Measurements from ENCODE around the gene NOXA1. TPM values are rescaled to one million over a fixed set of nuclear protein-coding genes. Genes with fewer than 3 reads are reported as not detected.

Gene NOXA1
- total RNA-seq, 5 donors from 2014 or later (not counting 1 experiment from before 2014, with no cell fraction given), result 6.4 to 11.7 (median 8.1) TPM

DNA sequence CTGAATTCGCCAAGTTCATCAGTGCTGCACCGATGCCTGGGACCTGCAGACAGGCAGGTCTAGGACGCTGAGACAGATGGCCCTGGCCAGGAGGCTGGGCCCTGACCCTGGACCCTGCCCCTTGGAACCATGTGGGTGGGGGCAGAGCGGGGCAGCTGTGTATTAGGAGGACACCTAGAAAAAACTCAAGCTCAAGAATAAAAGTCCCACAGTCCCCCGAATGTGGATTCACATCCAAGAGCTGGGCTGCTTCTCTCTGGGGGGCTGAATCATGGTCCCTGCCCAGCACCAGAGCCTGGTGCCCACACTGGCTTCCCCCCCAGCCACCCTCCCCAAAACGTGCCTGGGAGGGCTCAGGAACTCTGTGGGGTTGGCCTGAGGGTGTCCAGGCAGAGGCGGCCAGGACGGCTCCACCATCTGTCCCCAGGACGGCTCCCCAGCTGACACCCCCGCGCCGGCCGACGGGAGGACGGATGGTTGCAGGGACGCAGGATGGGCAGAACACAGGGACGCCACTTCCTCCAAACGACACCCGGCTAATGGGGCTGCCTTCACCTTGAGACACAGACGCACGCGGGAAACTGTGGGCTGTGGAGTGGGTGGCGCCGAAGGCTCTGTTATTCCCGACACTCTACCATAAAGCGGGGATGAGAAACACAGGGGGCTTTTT lies 35.2 kb upstream of the NOXA1 start:
- Mint-ChIP-seq H3K36me3 (peaks cover 8% of the 10 kb centered on the region), H3K4me3 (peak overlapping the region in 1 of 3 donors; percentile 70), H3K4me1 (peaks cover 14 to 23% (median 16%) of the 10 kb centered on the region in 3 donors), H3K27ac (peak overlapping the region; percentile 96), H3K9me3 (no peaks in the 10 kb centered on the region), H3K27me3 (no peaks in the 10 kb centered on the region)
- DNase-seq, result no peak
- Histone ChIP-seq H3K27ac (ENCODE audit: low read length) (peak overlapping the region; percentile 48), H3K9me3 (no peaks in the 10 kb centered on the region), H3K36me3 (ENCODE audit: control insufficient read depth in 2 of 2, extremely low read depth in 1 of 2, insufficient read depth in 1 of 2, low read length in 1 of 2) (no peaks in the 10 kb centered on the region), H3K27me3 (replicated peaks in 1 of 2; ENCODE audit: control insufficient read depth in 2 of 2, extremely low read depth in 1 of 2, insufficient read depth in 2 of 2, low read length in 1 of 2) (no peaks in the 10 kb centered on the region), H3K4me1 (ENCODE audit: control insufficient read depth in 1 of 2, extremely low read depth in 1 of 2, insufficient read depth in 2 of 2, low read length in 2 of 2) (peaks cover 0 to 29% of the 10 kb centered on the region in 2 experiments), H3K4me3 (ENCODE audit: control insufficient read depth in 1 of 2, extremely low read depth in 1 of 2, low read length in 1 of 2) (no peak overlapping the region)
- CTCF ChIA-PET, result no interaction called here
- WGBS (ENCODE audit: insufficient coverage), result 92% methylated on average over 22 of the region's 26 CpGs
- POLR2A ChIA-PET, result no interaction called here
- ATAC-seq (replicated peaks in 1 of 4), result peak in 2 of 4 experiments; percentile 13 to 20

DNA sequence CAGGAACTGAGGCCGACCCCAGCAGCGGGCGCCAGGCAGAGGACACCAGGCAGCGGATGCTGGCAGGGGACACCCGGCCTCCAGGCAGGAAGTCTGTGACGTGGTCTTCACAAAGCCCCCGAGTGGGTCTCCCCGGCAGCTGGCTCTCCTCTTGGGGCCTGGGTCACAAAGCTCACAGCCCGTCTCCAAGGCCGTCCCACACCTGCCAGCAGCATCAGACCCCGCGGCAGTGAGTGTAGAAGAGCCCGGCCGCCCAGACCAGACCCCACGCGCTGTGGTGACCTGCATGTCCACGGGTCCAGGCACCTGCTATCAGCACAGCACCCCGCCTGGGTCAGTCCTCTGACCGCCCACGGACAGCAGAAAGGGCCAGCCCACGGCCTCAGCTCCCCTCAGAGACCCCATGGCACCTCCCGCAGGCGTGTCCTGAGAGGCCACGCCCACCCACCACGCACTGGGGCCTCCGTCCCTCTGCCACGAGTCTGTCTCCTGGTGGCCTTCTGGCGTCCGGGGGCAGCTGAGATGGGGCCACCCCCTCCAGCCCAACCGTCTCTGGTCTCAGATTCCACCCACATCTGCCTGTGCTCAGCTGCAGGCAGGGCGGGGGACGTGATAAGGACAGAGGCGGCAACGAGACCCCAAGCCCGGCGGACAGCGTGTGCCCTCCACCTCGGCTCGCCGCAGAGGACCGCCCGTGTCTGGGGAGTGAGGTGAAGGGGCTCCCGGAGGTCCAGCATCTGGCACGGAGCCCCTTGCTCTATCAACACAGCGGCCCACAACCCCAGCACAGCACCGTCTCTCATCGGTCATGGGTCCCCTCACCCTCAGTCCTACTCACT lies 34.4 kb upstream of the NOXA1 start:
- H3K36me3 Mint-ChIP-seq, result peaks cover 8% of the 10 kb centered on the region
- POLR2A ChIA-PET, result no interaction called here
- H3K4me1 Mint-ChIP-seq, result peaks cover 14 to 23% (median 16%) of the 10 kb centered on the region in 3 donors
- CTCF ChIA-PET, result no interaction called here
- no peaks in the 10 kb centered on the region for H3K9me3 Mint-ChIP-seq
- Histone ChIP-seq H3K27me3 (replicated peaks in 1 of 2; ENCODE audit: control insufficient read depth in 2 of 2, extremely low read depth in 1 of 2, insufficient read depth in 2 of 2, low read length in 1 of 2) (no peaks in the 10 kb centered on the region), H3K9me3 (no peaks in the 10 kb centered on the region), H3K4me3 (ENCODE audit: control insufficient read depth in 1 of 2, extremely low read depth in 1 of 2, low read length in 1 of 2) (no peak overlapping the region), H3K27ac (ENCODE audit: low read length) (no peak overlapping the region), H3K36me3 (ENCODE audit: control insufficient read depth in 2 of 2, extremely low read depth in 1 of 2, insufficient read depth in 1 of 2, low read length in 1 of 2) (no peaks in the 10 kb centered on the region), H3K4me1 (ENCODE audit: control insufficient read depth in 1 of 2, extremely low read depth in 1 of 2, insufficient read depth in 2 of 2, low read length in 2 of 2) (peaks cover 0 to 29% of the 10 kb centered on the region in 2 experiments)
- 90% methylated on average over 30 of the region's 47 CpGs for WGBS (ENCODE audit: insufficient coverage)
- DNase-seq, result no peak
- H3K4me3 Mint-ChIP-seq, result peak overlapping the region in 1 of 3 donors; percentile 70
- ATAC-seq (replicated peaks in 1 of 4), result no peak
- H3K27ac Mint-ChIP-seq, result peak overlapping the region; percentile 96
- no peaks in the 10 kb centered on the region for H3K27me3 Mint-ChIP-seq

DNA sequence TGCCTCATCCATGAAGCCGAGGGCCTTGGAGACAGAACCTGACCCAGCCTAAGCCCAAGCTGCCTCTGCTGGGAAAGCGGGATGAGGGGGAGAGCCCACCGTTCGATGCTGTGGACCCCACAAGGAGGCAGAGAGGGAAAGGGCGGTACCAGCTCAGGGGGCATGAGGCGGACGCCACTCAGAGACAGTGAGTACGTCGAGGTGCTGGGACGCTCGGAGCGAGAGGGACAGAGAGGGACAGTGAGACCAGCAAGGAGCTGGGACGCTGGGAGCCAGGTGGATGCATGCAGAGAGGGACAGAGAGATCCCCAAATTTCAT lies 33.8 kb upstream of the NOXA1 start:
- Histone ChIP-seq H3K9me3 (no peaks in the 10 kb centered on the region), H3K27me3 (replicated peaks in 1 of 2; ENCODE audit: control insufficient read depth in 2 of 2, extremely low read depth in 1 of 2, insufficient read depth in 2 of 2, low read length in 1 of 2) (no peaks in the 10 kb centered on the region), H3K36me3 (ENCODE audit: control insufficient read depth in 2 of 2, extremely low read depth in 1 of 2, insufficient read depth in 1 of 2, low read length in 1 of 2) (no peaks in the 10 kb centered on the region), H3K4me3 (ENCODE audit: control insufficient read depth in 1 of 2, extremely low read depth in 1 of 2, low read length in 1 of 2) (no peak overlapping the region), H3K4me1 (ENCODE audit: control insufficient read depth in 1 of 2, extremely low read depth in 1 of 2, insufficient read depth in 2 of 2, low read length in 2 of 2) (peaks cover 0 to 29% of the 10 kb centered on the region in 2 experiments), H3K27ac (ENCODE audit: low read length) (no peak overlapping the region)
- POLR2A ChIA-PET, result no interaction called here
- Mint-ChIP-seq H3K4me1 (peaks cover 14 to 23% (median 16%) of the 10 kb centered on the region in 3 donors), H3K27ac (peak overlapping the region; percentile 69), H3K36me3 (peaks cover 6% of the 10 kb centered on the region), H3K9me3 (no peaks in the 10 kb centered on the region), H3K4me3 (no peak overlapping the region), H3K27me3 (no peaks in the 10 kb centered on the region)
- DNase-seq, result no peak
- no peak for ATAC-seq (replicated peaks in 1 of 4)
- WGBS (ENCODE audit: insufficient coverage), result 91% methylated on average over 12 of the region's 13 CpGs
- CTCF ChIA-PET, result no interaction called here

DNA sequence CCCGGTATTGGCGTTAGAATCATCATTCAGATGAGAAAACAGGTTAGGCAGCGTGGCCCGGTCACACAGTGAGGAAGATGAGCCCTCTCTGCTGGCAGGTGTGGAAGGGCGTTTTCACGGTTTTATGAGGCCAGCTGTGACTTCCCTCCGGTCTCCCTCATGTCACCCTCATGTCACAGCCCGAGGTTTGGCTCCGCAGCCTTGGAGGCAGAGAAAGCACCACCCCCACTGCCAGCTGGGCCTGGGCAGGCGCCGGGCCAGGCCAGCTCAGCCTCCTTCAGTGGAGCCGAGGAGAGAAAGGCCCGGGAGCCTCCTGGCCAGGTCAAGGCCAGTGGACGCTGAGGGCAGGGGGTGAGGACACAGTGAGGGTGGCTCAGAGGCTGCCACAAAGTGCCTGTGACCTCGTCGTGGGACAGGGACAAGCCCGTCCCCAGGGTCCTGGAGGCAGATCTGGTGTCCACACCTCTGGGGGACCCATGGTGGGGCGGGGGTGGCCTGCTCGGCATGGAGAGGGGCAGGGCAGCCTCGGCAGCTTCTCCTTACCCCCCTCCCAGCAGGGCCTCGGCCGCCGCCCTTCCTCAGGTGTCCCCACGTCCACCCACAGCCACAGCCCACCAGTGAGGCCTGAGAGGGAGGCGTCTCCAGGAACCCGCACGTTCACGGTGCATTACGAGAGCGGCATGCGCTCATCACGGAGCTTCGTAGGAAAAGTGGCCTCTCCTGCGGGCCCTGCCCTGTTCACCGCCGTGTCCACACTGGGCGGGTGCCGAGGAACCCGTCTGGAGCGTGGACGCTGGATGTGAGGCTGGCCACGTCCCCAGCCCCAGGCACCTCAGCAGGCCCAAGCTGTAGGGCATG lies 32.4 kb upstream of the NOXA1 start:
- Mint-ChIP-seq H3K36me3 (peaks cover 5% of the 10 kb centered on the region), H3K27me3 (no peaks in the 10 kb centered on the region), H3K4me1 (peaks cover 14 to 22% (median 14%) of the 10 kb centered on the region in 3 donors), H3K4me3 (no peak overlapping the region), H3K9me3 (no peaks in the 10 kb centered on the region), H3K27ac (peak overlapping the region in 1 of 2 donors; percentile 56)
- Histone ChIP-seq H3K27me3 (replicated peaks in 1 of 2; ENCODE audit: control insufficient read depth in 2 of 2, extremely low read depth in 1 of 2, insufficient read depth in 2 of 2, low read length in 1 of 2) (no peaks in the 10 kb centered on the region), H3K4me3 (ENCODE audit: control insufficient read depth in 1 of 2, extremely low read depth in 1 of 2, low read length in 1 of 2) (no peak overlapping the region), H3K27ac (ENCODE audit: low read length) (no peak overlapping the region), H3K36me3 (ENCODE audit: control insufficient read depth in 2 of 2, extremely low read depth in 1 of 2, insufficient read depth in 1 of 2, low read length in 1 of 2) (no peaks in the 10 kb centered on the region), H3K4me1 (ENCODE audit: control insufficient read depth in 1 of 2, extremely low read depth in 1 of 2, insufficient read depth in 2 of 2, low read length in 2 of 2) (peaks cover 0 to 29% of the 10 kb centered on the region in 2 experiments), H3K9me3 (no peaks in the 10 kb centered on the region)
- ChIA-PET POLR2A (no interaction called here), CTCF (no interaction called here)
- no peak for DNase-seq
- WGBS (ENCODE audit: insufficient coverage), result 80% methylated on average over 32 of the region's 42 CpGs
- no peak for ATAC-seq (replicated peaks in 1 of 4)

DNA sequence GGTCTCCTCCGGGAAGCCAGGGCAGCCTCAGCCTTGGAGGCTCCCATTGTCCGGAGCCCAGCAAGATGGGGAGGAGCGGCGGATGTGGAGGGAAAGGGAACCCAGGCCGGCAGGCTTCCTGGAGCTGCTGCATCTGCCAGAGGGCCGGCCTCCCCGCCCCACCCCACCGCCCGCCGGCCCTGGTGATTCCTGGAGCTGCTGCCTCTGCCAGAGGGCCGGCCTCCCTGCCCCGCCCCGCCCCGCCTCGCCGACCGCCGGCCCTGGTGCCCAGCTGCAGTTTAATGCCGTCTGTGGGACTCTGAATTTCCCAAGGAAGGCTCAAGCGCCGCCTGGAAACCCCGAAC lies 31.8 kb upstream of the NOXA1 start:
- H3K27me3 Mint-ChIP-seq, result no peaks in the 10 kb centered on the region
- H3K4me3 ChIP-seq (ENCODE audit: control insufficient read depth in 1 of 2, extremely low read depth in 1 of 2, low read length in 1 of 2), result no peak overlapping the region
- no peaks in the 10 kb centered on the region for H3K36me3 ChIP-seq (ENCODE audit: control insufficient read depth in 2 of 2, extremely low read depth in 1 of 2, insufficient read depth in 1 of 2, low read length in 1 of 2)
- no peak overlapping the region for H3K4me3 Mint-ChIP-seq
- H3K4me1 Mint-ChIP-seq, result peaks cover 11 to 18% (median 11%) of the 10 kb centered on the region in 3 donors
- no peak for DNase-seq
- ChIA-PET CTCF (no interaction called here), POLR2A (no interaction called here)
- peaks cover 5% of the 10 kb centered on the region for H3K36me3 Mint-ChIP-seq
- WGBS (ENCODE audit: insufficient coverage), result 92% methylated on average over 17 of the region's 22 CpGs
- H3K9me3 ChIP-seq, result no peaks in the 10 kb centered on the region
- H3K9me3 Mint-ChIP-seq, result no peaks in the 10 kb centered on the region
- ATAC-seq (replicated peaks in 1 of 4), result no peak
- H3K27me3 ChIP-seq (replicated peaks in 1 of 2; ENCODE audit: control insufficient read depth in 2 of 2, extremely low read depth in 1 of 2, insufficient read depth in 2 of 2, low read length in 1 of 2), result no peaks in the 10 kb centered on the region
- H3K4me1 ChIP-seq (ENCODE audit: control insufficient read depth in 1 of 2, extremely low read depth in 1 of 2, insufficient read depth in 2 of 2, low read length in 2 of 2), result peaks cover 0 to 26% of the 10 kb centered on the region in 2 experiments
- no peak overlapping the region for H3K27ac Mint-ChIP-seq
- no peak overlapping the region for H3K27ac ChIP-seq (ENCODE audit: low read length)

DNA sequence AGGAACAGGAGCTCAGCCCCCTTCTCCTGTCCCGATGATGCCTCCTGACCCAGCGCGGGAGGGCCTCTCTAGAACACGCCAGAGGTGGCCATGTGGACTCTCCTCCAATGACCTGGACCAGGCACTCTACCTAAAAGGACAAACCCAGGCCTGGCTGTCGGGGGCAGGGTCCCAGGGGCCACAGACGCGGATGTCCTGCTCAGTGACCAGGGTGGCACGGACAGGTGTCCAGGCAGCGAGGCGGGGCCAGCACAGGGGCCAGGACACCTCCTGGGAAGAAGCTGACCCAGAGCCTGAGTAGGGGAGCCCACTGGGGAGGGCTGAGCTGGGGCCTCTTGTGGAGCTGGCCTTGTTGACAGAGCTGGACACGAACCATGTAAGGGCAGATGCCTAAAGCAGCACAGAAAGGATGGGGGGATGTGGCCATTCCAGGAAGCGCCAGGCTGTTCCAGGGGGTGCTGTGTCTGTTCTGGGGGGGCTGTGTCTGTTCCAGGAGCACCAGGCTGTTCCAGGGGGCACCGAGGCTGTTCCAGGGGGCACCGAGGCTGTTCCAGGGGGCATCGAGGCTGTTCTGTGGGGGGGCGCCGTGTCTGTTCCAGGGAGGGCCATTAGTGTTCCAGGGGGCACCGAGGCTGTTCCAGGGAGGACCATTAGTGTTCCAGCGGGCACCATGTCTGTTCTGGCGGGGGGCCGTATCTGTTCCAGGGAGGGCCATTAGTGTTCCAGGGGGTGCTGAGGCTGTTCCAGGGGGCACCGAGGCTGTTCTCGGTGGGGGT lies 30.8 kb upstream of the NOXA1 start:
- no peaks in the 10 kb centered on the region for H3K27me3 ChIP-seq (replicated peaks in 1 of 2; ENCODE audit: control insufficient read depth in 2 of 2, extremely low read depth in 1 of 2, insufficient read depth in 2 of 2, low read length in 1 of 2)
- DNase-seq (no peak), ATAC-seq (replicated peaks in 1 of 4) (no peak)
- H3K9me3 Mint-ChIP-seq, result no peaks in the 10 kb centered on the region
- no peaks in the 10 kb centered on the region for H3K9me3 ChIP-seq
- peaks cover 5 to 13% (median 7%) of the 10 kb centered on the region in 3 donors for H3K4me1 Mint-ChIP-seq
- CTCF ChIA-PET, result no interaction called here
- no peak overlapping the region for H3K27ac ChIP-seq (ENCODE audit: low read length)
- no peak overlapping the region for H3K27ac Mint-ChIP-seq
- POLR2A ChIA-PET, result no interaction called here
- no peaks in the 10 kb centered on the region for H3K36me3 ChIP-seq (ENCODE audit: control insufficient read depth in 2 of 2, extremely low read depth in 1 of 2, insufficient read depth in 1 of 2, low read length in 1 of 2)
- H3K4me3 Mint-ChIP-seq, result no peak overlapping the region
- H3K4me3 ChIP-seq (ENCODE audit: control insufficient read depth in 1 of 2, extremely low read depth in 1 of 2, low read length in 1 of 2), result no peak overlapping the region
- no peaks in the 10 kb centered on the region for H3K27me3 Mint-ChIP-seq
- peaks cover 0 to 16% of the 10 kb centered on the region in 2 experiments for H3K4me1 ChIP-seq (ENCODE audit: control insufficient read depth in 1 of 2, extremely low read depth in 1 of 2, insufficient read depth in 2 of 2, low read length in 2 of 2)
- H3K36me3 Mint-ChIP-seq, result peaks cover 5% of the 10 kb centered on the region
- 95% methylated on average over 17 of the region's 23 CpGs for WGBS (ENCODE audit: insufficient coverage)
